Osteoblast (primary cell): ENCODE measurements around the gene RABGAP1L. TPM values are rescaled to one million over a fixed set of nuclear protein-coding genes. Genes with fewer than 3 reads are reported as not detected.

Experiments
- DNase-seq: peaks from one replicate; pipeline ENCODE4 v3.0.0; 2011; ENCODE audit warnings: low spot score, mixed read lengths; ENCODE audit not compliant: insufficient read length; ENCODE audit errors: missing footprints
- H2AFZ ChIP-seq: 2 replicates; pipeline ENCODE4 v1.6.0; 2011; ENCODE audit warnings: mild to moderate bottlenecking, low read length
- H3K27ac ChIP-seq: 2 replicates; pipeline ENCODE4 v1.5.1; 2011; ENCODE audit warnings: mild to moderate bottlenecking, low read depth, low read length, moderate library complexity
- H3K27me3 ChIP-seq: 2 replicates; pipeline ENCODE4 v1.6.0; 2012; ENCODE audit warnings: mild to moderate bottlenecking, control low read depth, inconsistent platforms, low read length, moderate library complexity; ENCODE audit not compliant: insufficient read depth
- H3K36me3 ChIP-seq: 2 replicates; pipeline ENCODE4 v1.5.1; 2011; ENCODE audit warnings: mild to moderate bottlenecking, low read length, control low read depth, moderate library complexity; ENCODE audit not compliant: insufficient read depth
- H3K4me1 ChIP-seq: 2 replicates; pipeline ENCODE4 v1.5.1; 2011; ENCODE audit warnings: mild to moderate bottlenecking, low read length, control low read depth, moderate library complexity; ENCODE audit not compliant: insufficient read depth
- H3K4me2 ChIP-seq: 2 replicates; pipeline ENCODE4 v1.6.0; 2011; ENCODE audit warnings: mild to moderate bottlenecking, low read length; ENCODE audit not compliant: insufficient read depth
- H3K4me3 ChIP-seq: fragments of 200-600 bp; sonication (generic); 3 replicates; pipeline ENCODE4 v1.5.1; 2012; ENCODE audit warnings: mild to moderate bottlenecking, low read length, inconsistent platforms; ENCODE audit not compliant: insufficient read depth
- H3K79me2 ChIP-seq: 2 replicates; pipeline ENCODE4 v1.6.0; 2012; ENCODE audit warnings: mild to moderate bottlenecking, low read length, control low read depth, inconsistent platforms; ENCODE audit not compliant: insufficient read depth
- H3K9me3 ChIP-seq: 2 replicates; pipeline ENCODE4 v1.5.1; 2011; ENCODE audit warnings: low read depth, low read length, control low read depth
- H4K20me1 ChIP-seq: 2 replicates; pipeline ENCODE4 v1.6.0; 2012; ENCODE audit warnings: mild to moderate bottlenecking, low read length, control low read depth; ENCODE audit not compliant: insufficient read depth
- CTCF ChIP-seq: IDR thresholded peaks from 2 replicates; pipeline ENCODE4 v1.5.1; 2011; ENCODE audit warnings: mild to moderate bottlenecking, low read depth, low read length, moderate library complexity; ENCODE audit errors: extremely low read depth
- total RNA-seq: library from RNA; depleted of rRNA; stranded (reverse); fragments of >200 nt; gene quantifications from 2 replicates; pipeline ENCODE4 v1.2.3, GENCODE V29; 2012

The RABGAP1L gene
- total RNA-seq, 1 donor: 30.0 TPM

DNA sequence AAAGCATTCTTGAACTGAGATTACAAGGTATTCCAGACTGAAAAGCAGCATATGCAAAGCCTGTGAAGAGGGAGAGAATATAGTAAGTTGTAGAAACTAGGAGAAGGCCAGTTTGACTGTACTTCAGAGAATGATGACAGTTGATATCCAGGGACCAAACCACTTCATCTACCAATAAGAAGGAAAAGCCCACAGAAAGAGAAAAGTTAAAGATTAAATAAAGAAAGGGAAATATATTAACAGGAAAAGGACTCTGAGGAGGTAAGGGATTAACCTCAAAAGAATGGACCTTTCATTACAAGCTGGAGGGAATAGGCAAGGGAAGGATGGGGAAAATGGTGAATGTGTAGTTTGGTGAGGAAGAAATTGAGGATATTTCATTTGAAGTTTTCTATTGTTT, 660.3 kb downstream of the RABGAP1L start:
- Histone ChIP-seq H4K20me1 (no peaks in the 10 kb centered on the region), H3K27ac (no peak overlapping the region), H3K4me1 (peaks cover 5% of the 10 kb centered on the region), H3K4me2 (no peak overlapping the region), H3K9me3 (no peaks in the 10 kb centered on the region), H2AFZ (no peak overlapping the region), H3K79me2 (no peaks in the 10 kb centered on the region), H3K36me3 (no peaks in the 10 kb centered on the region), H3K27me3 (no peaks in the 10 kb centered on the region), H3K4me3 (no peak overlapping the region)
- TF ChIP-seq CTCF: no peak
- no peak for DNase-seq

DNA sequence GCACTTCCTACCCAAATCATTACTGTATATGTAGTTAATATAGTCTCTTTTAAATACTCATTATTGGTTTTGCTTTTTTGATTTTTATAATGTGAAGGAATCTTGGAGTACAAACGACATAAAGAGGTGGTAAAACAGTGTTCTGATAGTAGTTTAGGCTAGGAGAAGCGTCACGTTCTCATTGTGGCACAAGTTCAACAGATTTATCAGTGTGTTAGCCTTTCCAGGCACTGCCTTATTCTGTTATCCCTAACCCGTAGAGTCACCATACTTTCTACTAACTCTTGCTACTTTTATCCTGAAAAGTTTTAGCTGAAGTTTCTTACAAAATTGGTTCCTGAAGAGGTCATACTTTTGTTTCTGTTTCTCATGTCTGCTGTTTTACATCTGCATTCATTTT, 665.8 kb downstream of the RABGAP1L start:
- Histone ChIP-seq H3K27me3 (no peaks in the 10 kb centered on the region), H3K4me3 (no peak overlapping the region), H4K20me1 (no peaks in the 10 kb centered on the region), H3K79me2 (no peaks in the 10 kb centered on the region), H2AFZ (no peak overlapping the region), H3K27ac (no peak overlapping the region), H3K4me1 (no peaks in the 10 kb centered on the region), H3K4me2 (no peak overlapping the region), H3K9me3 (no peaks in the 10 kb centered on the region), H3K36me3 (no peaks in the 10 kb centered on the region)
- no peak for DNase-seq
- no peak for TF ChIP-seq CTCF

DNA sequence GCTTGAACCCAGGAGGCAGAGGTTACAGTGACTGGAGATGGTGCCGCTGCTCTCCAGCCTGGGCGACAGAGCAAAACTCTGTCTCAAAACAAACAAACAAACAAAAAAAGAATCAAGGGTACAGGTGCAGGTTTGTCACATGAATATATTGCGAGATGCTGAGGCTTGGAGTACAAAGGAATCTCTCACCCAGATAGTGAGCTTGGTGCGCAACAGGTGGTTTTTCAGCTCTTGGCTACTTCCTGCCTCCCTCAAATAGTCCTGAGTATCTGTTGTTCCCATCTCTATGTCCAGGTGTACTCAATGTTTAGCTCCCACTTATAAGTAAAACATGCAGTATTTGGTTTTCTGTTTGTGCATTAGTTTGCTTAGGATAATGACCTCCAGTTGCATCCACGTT, 666.5 kb downstream of the RABGAP1L start:
- Histone ChIP-seq H3K9me3 (no peaks in the 10 kb centered on the region), H4K20me1 (no peaks in the 10 kb centered on the region), H3K79me2 (no peaks in the 10 kb centered on the region), H3K27me3 (no peaks in the 10 kb centered on the region), H3K4me1 (no peaks in the 10 kb centered on the region), H3K27ac (no peak overlapping the region), H3K36me3 (no peaks in the 10 kb centered on the region), H3K4me3 (no peak overlapping the region), H2AFZ (no peak overlapping the region), H3K4me2 (no peak overlapping the region)
- DNase-seq: no peak
- no peak for TF ChIP-seq CTCF

DNA sequence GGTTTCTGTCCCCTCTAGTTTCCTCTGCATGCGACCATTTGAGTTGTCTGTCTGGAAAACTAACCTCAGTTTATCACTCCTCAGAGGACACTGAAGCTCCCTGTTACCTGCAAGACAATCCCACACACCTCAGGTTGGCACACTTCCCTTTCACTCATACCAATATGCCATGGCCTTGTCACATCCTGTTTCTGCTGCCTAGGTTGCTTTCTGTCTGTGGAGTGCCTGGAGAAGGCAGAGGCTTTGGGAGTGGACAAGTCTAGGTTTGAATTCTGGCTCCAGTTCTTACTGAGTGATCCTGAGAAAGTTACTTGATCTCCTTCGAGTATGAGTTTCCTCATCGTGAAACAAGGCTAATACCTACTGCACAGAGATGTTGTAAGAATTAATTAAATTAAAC, 668.9 kb downstream of the RABGAP1L start:
- TF ChIP-seq CTCF: no peak
- H3K79me2 ChIP-seq: no peaks in the 10 kb centered on the region
- DNase-seq: no peak
- no peak overlapping the region for H3K4me3 ChIP-seq
- H3K36me3 ChIP-seq: no peaks in the 10 kb centered on the region
- H4K20me1 ChIP-seq: no peaks in the 10 kb centered on the region
- no peaks in the 10 kb centered on the region for H3K9me3 ChIP-seq
- H2AFZ ChIP-seq: no peak overlapping the region
- no peaks in the 10 kb centered on the region for H3K27me3 ChIP-seq
- H3K27ac ChIP-seq: no peak overlapping the region
- no peaks in the 10 kb centered on the region for H3K4me1 ChIP-seq
- no peak overlapping the region for H3K4me2 ChIP-seq
